Lower leg skin (tissue), 4 donors: ENCODE results near the gene PSMF1. TPM values are rescaled to one million over a fixed set of nuclear protein-coding genes. Genes with fewer than 3 reads are reported as not detected.

Source experiments
- DNase-seq, 2 donors: peaks; one replicate each; pipeline ENCODE4 v3.0.0-alpha.2; 2019; ENCODE audit warnings: low spot score in 2 of 2
- H3K4me3 ChIP-seq: fragments of 200-600 bp; sonication (generic); 2 replicates; pipeline ENCODE4 v1.5.1; 2017; ENCODE audit warnings: mild to moderate bottlenecking, low read depth; ENCODE audit not compliant: poor library complexity, severe bottlenecking
- POLR2A ChIP-seq, 2 donors: fragments of 450-650 bp; IDR thresholded peaks; one replicate each; pipeline ENCODE4 v1.6.1; 2016 to 2017; ENCODE audit warnings: antibody characterized with exemption in 2 of 2, mild to moderate bottlenecking in 1 of 2, moderate library complexity in 1 of 2
- WGBS, 2 donors: methylation state at CpG; one replicate each; pipeline ENCODE4 v1.1.5; 2018; 5-methylcytosine and 5-hydroxymethylcytosine counted together
- intact Hi-C: fragments of 100-400 bp; cut with DNase I; formaldehyde crosslinking; loops from one replicate; pipeline ENCODE4 v1.15.0; 2023; ENCODE audit warnings: low total_unique reads
- total RNA-seq, 4 donors: library from RNA; depleted of rRNA; stranded (reverse); fragments of >200 nt; gene quantifications; one replicate each; pipeline ENCODE4 v1.1.0, GENCODE V29; 2016
- TF ChIP-seq, protein P1 (sequence below), 3 donors: fragments of 450-650 bp; IDR thresholded peaks; one replicate each; pipeline ENCODE4 v1.5.1; 2016; ENCODE audit warnings: antibody characterized with exemption in 3 of 3, mild to moderate bottlenecking in 3 of 3, moderate library complexity in 2 of 3

PSMF1 gene
- total RNA-seq, 4 donors from 2014 or later: 82.7 to 270 (median 94.7) TPM

DNA sequence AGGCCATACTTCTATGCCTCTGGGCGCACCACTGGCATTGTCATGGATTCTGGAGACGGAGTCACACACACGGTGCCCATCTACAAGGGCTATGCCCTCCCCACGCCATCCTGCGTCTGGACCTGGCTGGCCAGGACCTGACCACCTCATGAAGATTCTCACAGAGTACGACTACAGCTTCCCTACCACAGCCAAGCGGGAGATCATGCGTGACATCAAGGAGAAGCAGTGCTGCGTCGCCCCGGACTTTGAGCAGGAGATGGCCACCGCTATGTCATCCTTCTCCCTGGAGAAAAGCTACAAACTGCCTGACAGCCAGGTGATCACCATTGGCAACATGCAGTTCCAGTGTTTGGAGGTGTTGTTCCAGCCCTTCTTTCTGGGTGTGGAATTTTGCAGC, 42.6 kb downstream of the PSMF1 start:
- H3K4me3 ChIP-seq: no peak overlapping the region
- no peak for DNase-seq
- no peak for TF ChIP-seq POLR2A (IDR thresholded peaks at IDR 0.05)
- TF ChIP-seq, protein P1, sequence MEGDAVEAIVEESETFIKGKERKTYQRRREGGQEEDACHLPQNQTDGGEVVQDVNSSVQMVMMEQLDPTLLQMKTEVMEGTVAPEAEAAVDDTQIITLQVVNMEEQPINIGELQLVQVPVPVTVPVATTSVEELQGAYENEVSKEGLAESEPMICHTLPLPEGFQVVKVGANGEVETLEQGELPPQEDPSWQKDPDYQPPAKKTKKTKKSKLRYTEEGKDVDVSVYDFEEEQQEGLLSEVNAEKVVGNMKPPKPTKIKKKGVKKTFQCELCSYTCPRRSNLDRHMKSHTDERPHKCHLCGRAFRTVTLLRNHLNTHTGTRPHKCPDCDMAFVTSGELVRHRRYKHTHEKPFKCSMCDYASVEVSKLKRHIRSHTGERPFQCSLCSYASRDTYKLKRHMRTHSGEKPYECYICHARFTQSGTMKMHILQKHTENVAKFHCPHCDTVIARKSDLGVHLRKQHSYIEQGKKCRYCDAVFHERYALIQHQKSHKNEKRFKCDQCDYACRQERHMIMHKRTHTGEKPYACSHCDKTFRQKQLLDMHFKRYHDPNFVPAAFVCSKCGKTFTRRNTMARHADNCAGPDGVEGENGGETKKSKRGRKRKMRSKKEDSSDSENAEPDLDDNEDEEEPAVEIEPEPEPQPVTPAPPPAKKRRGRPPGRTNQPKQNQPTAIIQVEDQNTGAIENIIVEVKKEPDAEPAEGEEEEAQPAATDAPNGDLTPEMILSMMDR (IDR thresholded peaks at IDR 0.05): no peak
- 93 to 97% methylated on average over 12 of the region's 12 CpGs for WGBS, 2 donors
- intact Hi-C loops: no loop called here

DNA sequence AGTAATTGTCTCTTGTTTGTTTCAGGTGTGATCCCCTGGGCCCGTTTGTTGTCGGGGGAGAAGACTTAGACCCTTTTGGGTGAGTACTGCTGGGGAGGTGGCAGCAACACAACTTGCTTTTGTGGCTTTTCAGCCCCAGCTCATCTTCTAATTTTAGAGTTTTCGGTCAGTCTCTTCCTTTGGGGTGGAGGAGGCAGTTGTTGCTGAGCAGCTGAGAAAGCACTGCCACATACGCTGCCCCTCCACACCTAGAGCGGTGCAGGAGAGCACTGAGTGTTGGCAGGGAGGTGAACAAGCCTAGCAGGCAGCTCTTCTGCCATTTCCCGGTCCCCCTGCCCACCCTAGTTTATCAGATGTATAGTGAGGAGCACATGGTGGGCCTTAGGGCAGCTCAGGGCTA, 44.7 kb downstream of the PSMF1 start:
- TF ChIP-seq, protein P1 (IDR thresholded peaks at IDR 0.05): no peak
- TF ChIP-seq POLR2A (IDR thresholded peaks at IDR 0.05): no peak
- intact Hi-C loops: no loop called here
- WGBS, 2 donors: 93 to 95% methylated on average over 6 of the region's 6 CpGs
- H3K4me3 ChIP-seq: no peak overlapping the region
- no peak for DNase-seq

DNA sequence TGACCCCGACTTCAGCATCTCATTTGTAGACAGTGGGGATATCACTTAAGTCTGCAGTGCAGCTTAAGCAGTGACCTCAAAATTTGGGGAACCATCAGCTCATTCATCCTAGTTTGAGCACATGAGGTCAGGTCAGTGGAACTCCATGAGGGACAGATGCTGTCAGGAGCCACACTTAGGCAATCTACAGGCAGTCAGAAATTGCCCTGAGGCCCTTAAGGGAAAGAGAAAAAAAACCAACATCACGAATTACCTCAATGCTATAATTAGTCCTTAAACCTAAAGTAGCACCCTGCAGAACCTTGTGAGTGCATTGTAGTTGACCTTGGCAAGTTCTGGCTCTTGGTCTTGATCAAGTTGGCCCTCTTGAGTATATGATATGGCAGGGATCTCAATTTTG, 45.3 kb downstream of the PSMF1 start:
- no peak for TF ChIP-seq POLR2A (IDR thresholded peaks at IDR 0.05)
- TF ChIP-seq, protein P1 (IDR thresholded peaks at IDR 0.05): no peak
- H3K4me3 ChIP-seq: no peak overlapping the region
- 85 to 89% methylated on average over 2 of the region's 2 CpGs for WGBS, 2 donors
- intact Hi-C loops: no loop called here
- DNase-seq: no peak

DNA sequence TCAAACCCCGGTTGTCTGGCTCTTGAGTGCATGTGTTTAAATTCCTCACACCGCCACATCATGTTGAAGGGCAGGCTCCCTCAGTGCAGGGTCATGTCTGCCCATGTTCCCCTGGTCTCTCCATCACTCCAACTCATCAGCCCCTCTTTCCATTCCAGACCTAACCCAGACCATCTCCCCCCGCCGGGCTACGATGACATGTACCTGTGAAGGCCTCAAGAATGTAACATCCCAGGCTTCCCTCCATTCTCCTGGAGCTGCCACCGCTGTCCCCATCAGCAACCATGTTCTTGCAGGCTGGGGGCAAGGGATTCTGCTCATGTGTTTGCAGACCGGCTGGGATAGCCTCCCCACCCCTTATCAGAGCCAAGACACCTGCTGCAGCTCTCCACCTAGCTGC, 46.5 kb downstream of the PSMF1 start:
- no peak for TF ChIP-seq POLR2A (IDR thresholded peaks at IDR 0.05)
- no peak overlapping the region for H3K4me3 ChIP-seq
- no peak for DNase-seq
- intact Hi-C loops: no loop called here
- WGBS, 2 donors: 97 to 98% methylated on average over 7 of the region's 7 CpGs

DNA sequence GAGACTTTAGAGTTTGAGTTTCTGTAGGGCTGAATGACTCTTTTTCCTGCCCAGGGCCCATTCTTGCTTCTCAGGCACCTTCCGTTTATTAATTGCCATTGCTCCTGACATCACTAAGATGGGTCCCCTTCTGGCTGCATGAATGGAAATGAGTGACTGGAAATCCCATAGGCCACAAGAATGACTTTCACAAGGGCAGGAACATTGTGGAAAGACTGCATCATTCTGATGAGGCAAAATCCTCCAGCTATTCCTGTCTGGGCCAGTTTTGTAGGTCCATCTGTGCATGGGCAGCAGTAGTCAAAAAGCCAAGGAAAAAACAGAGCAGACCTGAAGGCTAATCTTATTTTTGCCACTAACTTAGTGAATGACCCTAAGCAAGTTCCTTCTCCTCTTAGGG, 47.1 kb downstream of the PSMF1 start:
- WGBS, 2 donors: 85 to 92% methylated on average over 1 of the region's 1 CpG
- TF ChIP-seq, protein P1 (IDR thresholded peaks at IDR 0.05): no peak
- no peak for TF ChIP-seq POLR2A (IDR thresholded peaks at IDR 0.05)
- H3K4me3 ChIP-seq: no peak overlapping the region
- intact Hi-C loops: no loop called here
- DNase-seq: no peak

DNA sequence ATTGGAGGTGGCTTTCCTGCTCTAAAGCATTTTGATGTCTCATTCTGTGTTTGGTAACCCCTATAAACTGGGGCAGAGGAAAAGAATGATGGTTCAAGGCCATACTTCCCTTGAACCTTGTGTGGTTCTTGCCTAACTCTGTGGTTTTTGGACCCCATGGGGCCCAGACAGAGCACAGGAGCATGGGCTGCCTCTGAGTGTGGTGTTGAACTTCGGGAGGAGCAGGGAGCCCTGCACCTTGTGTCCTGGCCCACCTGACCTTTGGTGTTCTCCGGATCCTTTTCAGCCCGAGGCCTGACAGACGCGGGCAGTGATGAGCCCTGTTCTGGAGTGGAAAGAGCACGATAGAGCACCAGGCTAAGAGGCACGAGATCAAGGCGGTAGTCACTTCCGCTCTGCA, 47.5 kb downstream of the PSMF1 start:
- no peak overlapping the region for H3K4me3 ChIP-seq
- intact Hi-C loops: no loop called here
- WGBS, 2 donors: 94% methylated on average over 9 of the region's 9 CpGs
- no peak for TF ChIP-seq POLR2A (IDR thresholded peaks at IDR 0.05)
- TF ChIP-seq, protein P1 (IDR thresholded peaks at IDR 0.05): no peak
- no peak for DNase-seq
